ENCODE data around the gene ACOXL.
A peak's percentile ranks its signal among the peaks of the same experiment; 100 is the strongest.

The ACOXL gene

DNA sequence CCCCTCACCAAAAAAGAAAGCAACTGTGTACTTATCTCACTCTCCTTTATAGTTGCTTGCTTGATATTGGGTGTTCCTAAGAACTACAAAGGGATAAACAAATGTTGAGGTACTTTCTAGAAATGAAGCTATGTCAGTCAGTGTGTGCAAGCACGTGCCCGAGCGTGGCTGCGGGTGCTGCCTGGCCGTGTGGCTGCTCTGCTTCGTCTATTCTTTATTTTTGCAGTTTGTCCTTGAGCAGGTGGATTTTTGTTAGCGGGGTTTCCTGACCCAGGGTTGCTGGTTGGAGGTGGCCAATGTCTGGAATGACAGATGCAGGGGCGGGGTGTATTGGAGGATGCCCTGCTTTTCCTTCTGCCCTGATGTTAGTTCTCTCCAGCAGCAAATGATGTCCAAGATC, 62.6 kb downstream of the ACOXL start:
- DNase-seq = no peak

DNA sequence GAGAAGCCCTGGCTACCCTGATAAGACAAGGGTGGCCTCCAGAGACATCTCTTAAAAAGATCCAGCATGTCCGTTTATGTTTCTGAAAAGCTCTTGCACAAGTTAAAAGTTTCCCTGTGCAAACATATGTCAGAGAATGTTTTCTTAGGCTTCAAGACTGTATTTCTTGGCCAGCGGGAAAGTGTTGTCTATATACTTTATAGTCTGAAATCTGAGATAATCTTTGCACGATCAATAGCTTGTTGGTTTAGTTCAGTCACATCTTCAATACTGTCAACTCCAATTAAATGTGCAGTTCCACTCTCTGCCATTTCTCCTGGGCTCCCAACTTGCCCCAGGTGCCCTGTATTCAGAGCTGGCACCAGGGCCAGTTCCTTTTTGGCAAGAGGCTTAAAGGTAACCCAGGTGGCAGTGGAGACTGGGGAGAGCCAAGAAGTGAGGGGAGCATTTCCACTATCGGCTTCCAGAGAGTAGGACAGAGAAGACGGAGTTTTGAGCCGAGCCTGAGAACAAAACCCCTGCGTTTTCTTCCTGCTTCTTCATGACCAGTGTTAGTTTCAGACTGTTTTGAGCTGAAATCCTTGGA, 64.4 kb downstream of the ACOXL start:
- no peak for DNase-seq

DNA sequence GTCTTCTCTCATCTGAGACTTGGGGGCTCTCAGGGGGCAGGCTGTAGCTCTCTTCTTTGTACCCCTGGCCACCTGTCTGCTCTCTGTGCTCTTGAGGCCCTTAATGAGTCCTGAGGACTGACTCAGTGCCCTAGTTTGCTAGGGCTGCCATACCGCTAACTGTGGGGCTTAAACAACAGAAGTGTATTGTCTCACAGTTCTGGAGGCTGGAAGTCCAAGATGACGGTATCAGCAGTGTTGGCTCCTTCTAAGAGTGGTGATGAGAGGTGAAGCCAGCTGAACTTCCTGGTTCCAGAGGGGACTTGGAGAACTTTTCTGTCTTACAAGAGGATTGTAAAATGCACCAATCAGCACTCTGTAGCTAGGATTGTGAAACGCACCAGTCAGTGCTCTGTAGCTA, 67.0 kb downstream of the ACOXL start:
- DNase-seq = no peak

DNA sequence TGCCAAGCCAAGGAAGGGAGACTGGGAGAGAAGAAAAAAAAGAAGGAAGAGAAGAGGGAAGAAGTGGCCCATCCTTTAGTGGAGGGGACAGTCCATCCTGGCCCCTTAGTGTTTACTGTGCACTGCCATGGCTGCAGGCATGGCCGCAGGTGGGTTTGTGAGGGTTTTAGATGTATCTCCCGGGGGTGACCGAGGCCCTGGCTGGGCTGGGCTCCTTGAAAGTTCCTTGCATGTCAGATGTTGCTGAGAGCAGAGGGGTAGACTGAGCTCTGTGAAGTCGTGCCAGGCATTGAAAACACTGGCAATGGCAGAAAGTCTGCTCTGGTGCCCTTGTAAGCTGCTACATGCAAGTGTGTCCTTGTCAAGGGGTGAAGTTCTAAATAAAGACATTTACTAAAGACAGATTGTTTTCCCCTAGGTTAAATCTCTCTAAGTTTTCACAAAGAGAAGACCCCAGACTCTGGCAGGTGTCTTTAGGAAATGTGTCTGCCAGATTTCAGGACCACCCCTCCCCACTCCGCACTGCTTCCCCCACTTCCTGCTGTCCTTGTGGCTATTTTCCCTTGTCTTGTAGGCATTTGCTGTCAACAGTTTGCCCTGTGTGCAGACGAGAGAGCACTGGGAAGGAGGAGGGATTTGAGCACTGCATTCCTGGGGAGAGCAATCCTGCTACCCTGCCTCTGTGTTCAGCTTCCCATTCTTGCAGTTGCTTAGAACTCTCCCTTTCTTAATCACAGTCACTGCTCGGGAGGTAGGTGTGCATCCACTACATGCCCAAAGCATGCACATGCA, 68.4 kb downstream of the ACOXL start:
- no peak for DNase-seq

DNA sequence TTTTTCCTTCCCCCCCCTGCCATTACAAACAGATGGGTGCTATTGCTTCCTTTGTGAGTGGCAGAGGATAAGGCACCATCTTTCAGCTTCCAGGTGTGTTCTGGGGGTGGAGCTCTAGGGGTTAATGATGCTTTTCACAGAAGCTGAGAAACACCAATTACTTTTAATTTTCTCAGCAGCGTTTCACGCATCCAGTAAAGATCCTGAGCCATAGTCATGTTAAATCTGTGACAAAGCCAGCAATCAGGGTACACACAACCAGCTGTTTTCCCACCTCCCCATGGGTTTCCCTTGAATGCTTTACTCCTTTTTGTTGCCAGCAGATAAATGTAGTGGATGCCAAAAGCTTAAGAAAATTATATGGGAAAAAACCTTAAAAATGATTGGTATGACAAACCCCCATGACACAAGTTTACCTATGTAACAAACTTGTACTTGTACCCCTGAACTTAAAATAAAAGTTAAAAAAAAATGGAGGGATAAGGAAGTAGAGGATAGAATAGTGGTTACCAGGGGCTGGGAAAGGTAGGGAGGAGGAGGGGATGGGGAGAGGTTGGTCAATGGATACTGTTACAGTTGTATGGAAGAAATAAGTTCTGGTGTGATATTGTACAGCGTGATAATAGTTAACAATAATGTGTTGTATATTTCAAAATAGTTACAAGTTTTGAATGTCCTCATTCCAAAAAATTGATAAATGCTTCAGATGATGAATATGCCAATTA, 70.0 kb downstream of the ACOXL start:
- no peak for DNase-seq

DNA sequence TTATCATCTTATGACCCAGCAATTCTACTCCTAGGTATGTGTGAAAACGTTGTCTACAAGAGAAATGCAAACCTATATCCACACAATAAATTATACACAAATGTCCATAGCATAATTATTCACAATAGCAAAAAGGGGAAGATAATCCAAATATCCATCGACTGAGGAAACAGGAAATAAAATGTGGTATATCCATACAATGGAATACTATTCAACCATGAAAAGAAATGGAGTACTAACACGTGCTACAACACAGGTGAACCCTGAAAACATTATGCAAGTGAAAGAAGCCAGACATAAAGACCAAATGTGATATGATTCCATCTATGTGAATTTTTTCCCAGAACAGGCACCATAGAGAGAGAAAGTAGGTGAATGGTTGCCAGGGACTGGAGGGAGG, 72.1 kb downstream of the ACOXL start:
- no peak for DNase-seq

DNA sequence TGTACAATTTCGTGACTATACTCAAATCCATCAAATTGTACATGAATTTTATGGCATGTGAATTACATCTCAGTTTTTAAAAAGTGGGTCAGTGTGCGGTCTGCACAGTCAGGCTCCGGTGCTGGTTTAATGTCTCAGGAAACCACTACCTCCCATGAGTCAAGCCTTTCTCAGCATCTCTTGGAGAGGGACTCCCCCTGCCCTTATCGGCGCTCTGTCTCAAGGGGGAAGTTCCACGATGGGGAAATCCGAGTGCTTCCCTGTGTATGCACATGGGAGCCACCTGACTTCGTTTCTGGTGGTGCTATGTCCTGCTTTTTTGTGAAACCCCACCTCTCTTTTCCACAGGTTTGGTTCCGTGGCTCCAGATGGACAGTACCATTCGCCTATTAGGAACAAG, 72.5 kb downstream of the ACOXL start:
- DNase-seq = peak in 3 of 5 experiments; percentile 46 to 76 (median 49)

DNA sequence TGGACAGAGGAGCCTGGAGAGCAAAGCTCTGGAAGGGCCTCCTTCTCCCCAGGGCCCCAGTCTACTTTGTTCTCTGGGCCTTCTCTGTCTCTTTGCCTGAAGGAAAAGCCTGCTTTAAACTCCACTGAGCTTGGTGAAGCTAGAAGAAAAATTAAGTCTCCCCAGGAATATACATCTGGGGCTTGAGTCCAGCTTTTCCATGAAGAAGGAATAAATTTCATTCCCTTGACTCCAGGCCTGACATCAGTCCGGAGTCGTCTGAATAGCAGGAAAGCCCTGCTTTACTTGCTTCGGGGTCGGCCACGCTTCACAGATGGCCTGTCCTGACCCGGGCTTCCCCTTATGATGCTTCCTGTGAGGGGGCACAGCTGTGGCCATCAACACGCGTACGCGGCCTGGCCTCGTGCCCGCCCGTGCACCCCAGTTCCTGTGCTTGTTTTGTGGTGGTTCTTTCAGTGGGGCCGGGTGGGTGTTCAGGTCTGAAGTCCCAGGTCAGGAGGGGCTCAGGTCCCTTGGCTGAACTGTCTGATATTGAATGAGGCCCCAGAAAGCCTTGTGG, 73.6 kb downstream of the ACOXL start:
- no peak for DNase-seq

DNA sequence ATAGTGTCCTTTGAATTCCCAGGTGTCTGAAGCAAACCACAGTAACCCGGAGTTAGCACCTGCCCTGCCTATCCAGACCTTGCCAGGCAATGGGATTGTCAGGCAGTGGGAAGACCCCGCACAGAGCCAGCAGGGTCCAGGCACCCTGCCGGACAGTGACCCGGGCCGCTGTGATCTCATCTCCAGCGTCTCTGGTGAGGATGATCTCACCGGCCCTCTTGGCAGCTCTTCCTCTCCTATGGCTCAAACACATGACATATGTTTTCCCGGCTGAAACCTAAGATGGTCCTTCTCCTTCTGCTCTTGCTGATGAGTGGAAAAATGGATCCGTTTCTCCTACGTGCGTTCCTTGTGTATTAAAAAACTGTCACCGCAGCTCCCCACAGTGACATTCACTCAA, 75.1 kb downstream of the ACOXL start:
- DNase-seq = no peak

DNA sequence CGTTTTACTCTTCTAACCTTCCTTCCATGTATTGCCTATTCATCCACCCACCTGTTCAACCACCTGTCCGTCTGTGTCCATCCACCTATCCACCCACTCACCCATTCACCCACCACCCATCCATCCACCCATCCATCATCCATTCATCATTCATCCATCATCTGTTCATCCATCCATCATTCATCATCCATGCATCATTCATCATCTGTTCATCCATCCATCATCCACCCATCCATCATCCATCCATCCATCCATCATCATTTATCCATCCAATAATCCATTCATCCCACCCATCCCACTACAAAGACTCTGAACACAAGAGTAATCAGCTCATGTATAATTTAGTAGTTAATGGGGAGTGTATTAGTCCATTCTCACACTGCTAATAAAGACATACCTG, 78.0 kb downstream of the ACOXL start:
- no peak for DNase-seq

DNA sequence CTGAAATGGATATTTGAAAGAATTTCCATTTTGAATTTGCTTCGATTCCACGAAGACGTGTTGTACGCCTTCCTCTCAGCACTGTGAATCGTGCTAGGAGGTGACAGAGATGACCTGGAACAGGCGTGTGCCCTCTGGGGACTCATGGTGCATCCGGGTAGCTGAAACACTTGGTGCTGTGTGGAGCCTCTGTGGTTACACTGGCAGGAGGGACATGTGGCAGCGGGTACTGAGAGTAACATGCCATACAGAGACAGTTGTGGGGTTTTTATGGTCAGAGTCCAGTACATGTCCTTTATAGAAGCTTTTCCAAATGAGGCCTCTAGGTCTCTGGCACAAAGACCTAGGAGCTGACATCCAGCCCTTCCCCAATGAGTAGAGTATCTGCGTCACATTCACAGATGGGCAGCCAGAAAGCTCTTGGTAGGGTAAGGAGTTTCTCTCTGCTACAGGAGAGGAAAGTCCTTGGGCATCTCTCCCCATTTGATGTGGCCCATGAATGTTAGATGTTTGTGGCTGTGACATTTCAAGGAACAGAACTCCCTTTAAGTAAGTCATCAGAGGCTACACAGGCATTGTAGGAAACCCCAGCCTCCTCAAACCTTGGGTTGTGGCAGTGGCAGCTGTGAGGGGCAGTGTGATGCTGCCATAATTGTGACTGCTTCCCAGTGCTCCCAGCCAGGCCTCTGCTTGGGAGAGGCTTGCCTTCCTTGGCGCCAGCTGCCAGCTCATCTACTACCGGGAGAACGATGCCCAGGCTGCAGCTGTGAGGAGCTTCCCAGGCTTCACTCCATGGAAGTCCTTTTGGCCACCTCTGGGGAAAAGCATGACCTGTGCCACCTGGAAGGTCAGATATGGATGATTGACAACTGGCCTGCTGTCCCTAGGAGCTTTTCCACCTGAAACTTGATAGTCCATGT, 80.6 kb downstream of the ACOXL start:
- DNase-seq = no peak

DNA sequence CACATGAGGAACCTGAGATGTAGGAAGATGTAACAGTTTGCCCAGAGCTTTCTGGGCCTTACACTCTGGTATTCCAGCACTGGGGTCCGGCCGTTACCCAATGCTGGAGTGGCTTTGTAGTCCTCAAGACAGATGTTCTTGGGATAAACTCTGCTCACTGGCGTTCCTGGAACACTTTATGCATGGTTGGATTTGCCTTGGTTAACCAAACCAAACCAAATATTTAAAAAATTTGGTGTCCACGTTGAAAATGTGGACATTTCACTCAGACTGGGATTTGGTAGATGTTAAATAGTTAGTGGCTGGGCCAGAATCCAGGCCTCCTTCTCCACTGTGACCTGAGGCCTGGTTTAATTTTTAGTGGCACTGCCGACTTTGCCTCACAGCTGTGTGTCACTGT, 81.5 kb downstream of the ACOXL start:
- no peak for DNase-seq

DNA sequence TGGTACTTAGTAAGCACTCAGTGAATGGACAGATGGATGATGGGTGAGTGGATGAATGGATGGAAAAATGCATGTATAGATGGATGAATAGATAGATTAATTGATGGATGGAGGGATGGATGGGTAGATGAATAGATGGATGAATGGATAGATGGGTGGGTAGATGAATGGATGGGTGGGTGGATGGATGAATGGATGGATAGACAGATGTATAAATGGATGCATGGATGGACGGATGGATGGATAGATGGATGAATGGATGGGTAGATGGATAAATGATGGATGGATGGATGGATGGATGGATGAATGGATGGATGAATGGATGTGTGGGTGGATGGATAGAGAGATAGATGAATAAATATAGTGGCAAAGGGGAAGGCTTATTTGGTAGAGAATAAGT, 83.6 kb downstream of the ACOXL start:
- no peak for DNase-seq

DNA sequence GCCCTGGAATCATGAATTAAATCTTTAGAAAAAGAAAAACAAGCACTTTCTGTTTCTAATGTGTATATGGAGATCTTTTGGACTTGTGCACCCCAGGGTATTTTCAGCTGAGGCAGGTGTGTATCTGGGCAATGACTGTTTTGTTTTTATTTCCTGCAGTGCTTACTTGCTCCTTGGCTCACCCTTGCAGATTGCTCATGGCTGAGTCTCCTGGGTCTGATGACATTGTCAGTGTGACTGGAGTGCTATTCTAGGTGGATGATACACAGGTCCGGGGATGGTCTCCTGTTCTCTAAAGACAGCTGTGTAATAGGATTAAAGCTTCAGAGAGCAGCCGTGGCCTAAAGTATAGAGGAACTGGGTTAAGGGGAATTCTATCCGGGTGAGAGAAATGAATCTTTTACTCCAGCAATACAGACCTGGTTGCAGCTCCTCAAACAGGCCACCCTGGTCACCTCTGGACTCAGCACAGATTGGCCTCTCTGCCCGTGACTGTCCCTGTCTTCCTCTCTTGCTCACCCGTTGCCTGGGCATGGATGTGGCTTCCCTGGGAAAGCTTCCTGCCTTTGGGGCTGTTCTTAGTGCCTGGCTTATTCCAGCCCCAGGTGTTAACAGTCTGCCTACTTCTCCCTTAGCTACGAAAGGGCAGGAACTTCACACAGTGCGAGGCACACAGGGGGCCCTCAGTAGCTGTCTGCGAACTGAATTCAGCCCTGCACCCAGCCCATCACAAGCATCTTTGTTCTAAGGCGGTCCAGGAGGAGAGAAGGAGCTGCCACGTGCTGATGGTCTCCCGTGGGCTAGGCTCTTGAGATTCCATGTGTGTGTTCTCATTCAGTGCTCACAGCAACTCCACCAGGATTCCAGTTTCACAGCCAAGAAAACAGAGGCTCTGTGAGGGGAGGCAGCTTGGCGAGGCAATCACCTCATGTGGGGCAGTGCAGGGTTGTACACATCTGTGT, 84.3 kb downstream of the ACOXL start:
- no peak for DNase-seq

DNA sequence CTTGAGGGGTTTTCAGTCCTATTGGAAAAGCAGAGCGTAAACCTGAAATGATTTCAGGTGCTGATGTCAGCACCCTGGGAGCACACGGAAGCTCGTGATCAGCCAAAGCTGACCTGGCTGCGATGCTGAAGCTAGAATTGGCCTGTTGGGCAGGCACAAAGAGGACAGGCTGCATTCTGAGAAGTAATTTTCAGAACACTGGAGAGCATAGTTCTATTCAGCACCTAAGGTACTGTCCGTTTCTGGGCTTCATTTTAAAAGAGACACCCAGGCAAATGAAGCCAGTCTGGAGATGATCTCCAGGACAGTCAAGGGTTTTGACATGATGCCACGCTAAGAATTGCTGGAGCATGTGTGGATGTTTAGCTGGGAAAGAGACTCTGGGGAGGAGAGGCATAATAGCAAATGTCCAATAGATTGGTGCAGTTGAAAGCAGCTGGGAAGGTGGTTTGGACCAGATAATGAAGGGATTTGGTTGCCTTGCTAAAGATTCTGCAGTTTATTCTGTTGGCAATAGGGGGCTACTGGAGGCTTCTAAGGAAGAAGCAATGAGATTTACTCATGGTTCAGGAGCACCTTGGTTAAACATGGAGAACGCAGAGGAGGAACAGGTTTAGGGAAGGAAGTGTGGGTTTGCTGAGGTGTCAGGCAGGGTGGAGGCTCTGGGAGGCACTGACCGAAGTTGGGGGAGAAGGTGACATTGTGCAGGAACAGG, 86.6 kb downstream of the ACOXL start:
- no peak for DNase-seq

DNA sequence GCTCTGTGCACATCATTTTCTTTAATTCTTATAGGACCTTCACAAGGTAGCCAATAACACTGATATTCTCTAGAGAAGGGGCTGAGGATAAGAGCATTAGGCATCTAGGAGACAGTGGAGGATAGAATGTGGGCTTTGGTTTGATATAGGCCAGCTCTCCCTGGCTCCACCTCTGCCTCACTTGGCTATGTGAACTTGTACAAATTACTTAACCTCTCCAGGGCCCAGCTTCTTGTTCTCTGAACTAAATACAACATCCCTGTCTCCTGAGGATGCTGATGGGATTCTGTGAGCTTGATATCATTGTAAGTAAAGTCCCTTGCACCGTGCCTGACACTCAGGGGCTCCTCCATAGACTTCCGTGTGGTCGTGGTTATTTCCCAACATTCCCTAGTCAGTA, 87.3 kb downstream of the ACOXL start:
- DNase-seq = no peak

DNA sequence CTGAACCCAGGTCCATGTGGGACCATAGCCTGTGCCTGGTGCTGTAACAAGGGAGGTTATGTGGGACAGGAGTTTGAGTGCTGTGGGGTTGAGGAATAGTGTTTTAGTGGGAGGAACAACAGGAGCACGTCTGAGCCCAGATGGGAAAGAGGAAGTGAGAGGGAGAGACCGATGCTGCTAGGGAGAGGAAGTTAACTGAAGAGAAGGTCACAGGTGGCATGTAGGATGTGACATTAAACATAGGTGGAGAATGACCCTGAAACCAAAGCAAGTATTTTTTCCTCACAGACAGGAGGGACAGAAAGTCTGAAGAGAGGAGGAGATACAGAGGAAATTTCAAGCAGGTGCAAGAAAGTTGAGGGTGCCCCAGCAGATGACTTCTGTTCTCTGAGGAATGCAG, 87.8 kb downstream of the ACOXL start:
- no peak for DNase-seq

DNA sequence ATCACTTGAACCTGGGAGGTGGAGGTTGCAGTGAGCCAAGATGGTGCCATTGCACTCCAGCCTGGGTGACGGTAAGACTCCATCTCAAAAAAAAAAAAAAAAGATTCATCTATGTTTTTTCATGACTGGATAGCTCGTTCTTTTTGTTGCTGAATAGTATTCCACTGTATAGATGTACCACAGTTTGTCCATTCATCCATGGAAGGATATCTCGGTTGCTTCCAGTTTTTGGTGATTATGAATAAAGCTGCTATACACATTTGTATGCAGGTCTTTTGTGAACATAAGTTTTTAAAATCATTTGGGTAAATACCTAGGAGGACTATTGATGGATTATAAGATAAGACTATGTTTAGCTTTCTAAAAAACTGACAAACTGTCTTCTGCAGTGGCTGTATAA, 90.8 kb downstream of the ACOXL start:
- no peak for DNase-seq

DNA sequence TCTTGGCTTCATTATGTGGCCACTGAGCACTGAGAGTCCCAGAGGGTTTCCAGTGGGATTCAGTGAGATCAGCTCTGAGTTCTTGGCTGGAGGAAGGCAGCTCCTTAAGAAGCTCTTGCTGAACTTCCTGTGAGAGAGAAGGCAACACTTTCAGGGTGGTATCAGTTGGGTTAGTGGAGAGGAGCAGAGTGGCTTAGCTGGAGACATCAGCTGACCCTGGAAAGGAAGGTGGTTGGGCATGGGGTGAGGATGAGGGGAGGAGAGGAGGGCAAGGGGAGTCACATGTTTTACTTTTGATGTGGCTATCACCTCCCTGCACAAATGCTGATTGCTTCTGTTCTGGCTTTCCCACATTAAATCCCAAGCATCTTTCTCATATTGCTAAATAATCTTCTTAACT, 95.1 kb downstream of the ACOXL start:
- peak in 2 of 5 experiments; percentile 13 to 18 for DNase-seq

DNA sequence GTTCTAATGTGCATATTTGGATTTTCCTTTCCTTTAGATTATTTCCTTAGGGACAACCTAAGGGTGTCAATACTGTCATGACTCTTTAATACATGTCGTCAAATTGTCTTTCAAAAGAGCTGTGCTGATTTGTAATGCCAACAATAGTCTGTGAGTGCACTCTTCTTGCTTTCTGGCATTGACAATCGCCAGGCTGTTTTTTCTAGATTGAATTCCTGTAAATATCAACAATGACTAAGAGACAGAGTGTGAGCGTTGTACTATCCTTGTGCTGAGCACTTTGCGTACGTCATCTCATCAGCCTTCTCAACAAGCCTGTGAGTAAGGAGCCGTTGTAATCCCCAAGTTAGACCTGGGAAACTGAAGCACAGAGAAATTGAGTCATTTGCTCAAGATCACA, 96.0 kb downstream of the ACOXL start:
- no peak for DNase-seq
